Epidermal melanocyte (primary cell): Measurements from ENCODE around the gene SPDYE2B.
"Not testable (repeated sequence)": the region's sequence is repeated elsewhere in the genome, so short reads cannot be mapped to it uniquely, and the experiment has no call there.

Source experiments
- DNase-seq: peaks from one replicate; pipeline ENCODE4 v3.0.0; 2011; ENCODE audit warnings: low spot score; ENCODE audit not compliant: insufficient read length

The SPDYE2B gene

GRCh38 chr7:102649924-102650323 lies at the start of gene SPDYE2B:
SPDYE2B (plus strand) TSS chr7:102650319; CDS start chr7:102652349, 2,030 bp downstream.
- DNase-seq: not testable (repeated sequence)

- not testable (repeated sequence) for DNase-seq
Observed at GRCh38 chr7:102602317-102602716, 47.8 kb upstream of the SPDYE2B start.

GRCh38 chr7:102604431-102605145 lies 45.5 kb upstream of the SPDYE2B start:
- not testable (repeated sequence) for DNase-seq

GRCh38 chr7:102606848-102607247 lies 43.3 kb upstream of the SPDYE2B start:
- DNase-seq: not testable (repeated sequence)

GRCh38 chr7:102609734-102610133 lies 40.4 kb upstream of the SPDYE2B start:
- not testable (repeated sequence) for DNase-seq

GRCh38 chr7:102610441-102610840 lies 39.7 kb upstream of the SPDYE2B start:
- DNase-seq: not testable (repeated sequence)

- DNase-seq: not testable (repeated sequence)
Observed at GRCh38 chr7:102611013-102611674, 39.0 kb upstream of the SPDYE2B start.

GRCh38 chr7:102611675-102612325 lies 38.3 kb upstream of the SPDYE2B start:
- DNase-seq: not testable (repeated sequence)

- not testable (repeated sequence) for DNase-seq
Observed at GRCh38 chr7:102613575-102614345, 36.4 kb upstream of the SPDYE2B start.

GRCh38 chr7:102614346-102614697 lies 35.8 kb upstream of the SPDYE2B start:
- not testable (repeated sequence) for DNase-seq

- DNase-seq: not testable (repeated sequence)
Observed at GRCh38 chr7:102614873-102615272, 35.2 kb upstream of the SPDYE2B start.

GRCh38 chr7:102615930-102616329 lies 34.2 kb upstream of the SPDYE2B start:
- DNase-seq: not testable (repeated sequence)

GRCh38 chr7:102616507-102617125 lies 33.5 kb upstream of the SPDYE2B start, which contains the start of gene RASA4:
RASA4 (minus strand) TSS chr7:102616756; CDS start chr7:102616689, 67 bp downstream.
- not testable (repeated sequence) for DNase-seq

- not testable (repeated sequence) for DNase-seq
Observed at GRCh38 chr7:102618122-102618521, 32.0 kb upstream of the SPDYE2B start.

GRCh38 chr7:102627271-102627904 lies 22.7 kb upstream of the SPDYE2B start:
- DNase-seq: not testable (repeated sequence)

GRCh38 chr7:102630622-102631021 lies 19.5 kb upstream of the SPDYE2B start:
- not testable (repeated sequence) for DNase-seq

GRCh38 chr7:102634299-102634698 lies 15.8 kb upstream of the SPDYE2B start:
- not testable (repeated sequence) for DNase-seq

GRCh38 chr7:102635354-102635753 lies 14.8 kb upstream of the SPDYE2B start:
- DNase-seq: not testable (repeated sequence)

GRCh38 chr7:102636956-102637355 lies 13.2 kb upstream of the SPDYE2B start:
- DNase-seq: not testable (repeated sequence)

GRCh38 chr7:102638848-102639247 lies 11.3 kb upstream of the SPDYE2B start:
- DNase-seq: not testable (repeated sequence)
